Measurements from ENCODE around the gene PLEKHS1. TPM values are rescaled to one million over a fixed set of nuclear protein-coding genes. Genes with fewer than 3 reads are reported as not detected.
"Not testable (repeated sequence)": the region's sequence is repeated elsewhere in the genome, so short reads cannot be mapped to it uniquely, and the experiment has no call there.

Gene PLEKHS1
- total RNA-seq, 1 experiment from 2014 or later: 0.84 TPM

GRCh38 chr10:113740850-113741249 lies 10.6 kb upstream of the PLEKHS1 start:
- DNase-seq (ENCODE audit: low read depth): no peak

GRCh38 chr10:113742466-113742865 lies 9.0 kb upstream of the PLEKHS1 start:
- no peak for DNase-seq (ENCODE audit: low read depth)

- no peak for DNase-seq (ENCODE audit: low read depth)
These were observed 7.9 kb upstream of the PLEKHS1 start for GRCh38 chr10:113743594-113743993.

- DNase-seq (ENCODE audit: low read depth): no peak
These were observed 6.1 kb upstream of the PLEKHS1 start for GRCh38 chr10:113745374-113745773.

GRCh38 chr10:113746217-113746957 lies 5.1 kb upstream of the PLEKHS1 start:
- DNase-seq (ENCODE audit: low read depth): peak; percentile 79

GRCh38 chr10:113752553-113752952 lies 1.1 kb downstream of the PLEKHS1 start:
- no peak for DNase-seq (ENCODE audit: low read depth)

- peak; percentile 28 for DNase-seq (ENCODE audit: low read depth)
These were observed 1.7 kb downstream of the PLEKHS1 start for GRCh38 chr10:113753020-113753692.

GRCh38 chr10:113754125-113754524 lies 2.6 kb downstream of the PLEKHS1 start:
- DNase-seq (ENCODE audit: low read depth): peak; percentile 32

- DNase-seq (ENCODE audit: low read depth): no peak
These were observed 3.3 kb downstream of the PLEKHS1 start for GRCh38 chr10:113754768-113755167.

GRCh38 chr10:113756940-113757543 lies 5.6 kb downstream of the PLEKHS1 start:
- DNase-seq (ENCODE audit: low read depth): no peak

- no peak for DNase-seq (ENCODE audit: low read depth)
These were observed 10.6 kb downstream of the PLEKHS1 start for GRCh38 chr10:113762083-113762482.

GRCh38 chr10:113764582-113764981 lies 13.1 kb downstream of the PLEKHS1 start:
- DNase-seq (ENCODE audit: low read depth): no peak

- DNase-seq (ENCODE audit: low read depth): no peak
These were observed 14.4 kb downstream of the PLEKHS1 start for GRCh38 chr10:113765910-113766309.

GRCh38 chr10:113767222-113767621 lies 15.7 kb downstream of the PLEKHS1 start:
- DNase-seq (ENCODE audit: low read depth): no peak

- DNase-seq (ENCODE audit: low read depth): no peak
These were observed 18.9 kb downstream of the PLEKHS1 start for GRCh38 chr10:113770346-113770745.

GRCh38 chr10:113771131-113771530 lies 19.6 kb downstream of the PLEKHS1 start:
- DNase-seq (ENCODE audit: low read depth): not testable (repeated sequence)

- no peak for DNase-seq (ENCODE audit: low read depth)
These were observed 24.3 kb downstream of the PLEKHS1 start for GRCh38 chr10:113775686-113776294.

- DNase-seq (ENCODE audit: low read depth): no peak
These were observed 25.1 kb downstream of the PLEKHS1 start for GRCh38 chr10:113776553-113776952.

- no peak for DNase-seq (ENCODE audit: low read depth)
These were observed 29.3 kb downstream of the PLEKHS1 start for GRCh38 chr10:113780681-113781250.

GRCh38 chr10:113782367-113782766 lies 30.9 kb downstream of the PLEKHS1 start:
- no peak for DNase-seq (ENCODE audit: low read depth)

GRCh38 chr10:113782986-113783704 lies 31.7 kb downstream of the PLEKHS1 start:
- no peak for DNase-seq (ENCODE audit: low read depth)
